HFFc6 (cell line): ENCODE measurements around the gene SDK2. TPM values are rescaled to one million over a fixed set of nuclear protein-coding genes. Genes with fewer than 3 reads are reported as not detected.

Experiments
- DNase-seq: peaks from one replicate; pipeline ENCODE4 v3.0.0-alpha.2; 2018
- H3K27ac Mint-ChIP-seq: 2 replicates; pipeline ENCODE4 v1.8.0; 2020; ENCODE audit warnings: mild to moderate bottlenecking, mixed read lengths
- H3K27me3 Mint-ChIP-seq: 2 replicates; pipeline ENCODE4 v1.8.0; 2021; ENCODE audit warnings: mild to moderate bottlenecking, moderate library complexity, mixed read lengths; ENCODE audit not compliant: insufficient read depth
- H3K36me3 Mint-ChIP-seq: 2 replicates; pipeline ENCODE4 v1.8.0; 2021; ENCODE audit warnings: low read depth, mixed read lengths
- H3K4me1 Mint-ChIP-seq: 2 replicates; pipeline ENCODE4 v1.8.0; 2020; ENCODE audit warnings: low read depth, mixed read lengths
- H3K4me3 Mint-ChIP-seq: 2 replicates; pipeline ENCODE4 v1.8.0; 2020; ENCODE audit warnings: mild to moderate bottlenecking, moderate library complexity, mixed read lengths
- H3K9me3 Mint-ChIP-seq: 2 replicates; pipeline ENCODE4 v1.8.0; 2020; ENCODE audit warnings: mild to moderate bottlenecking, mixed read lengths
- CTCF ChIP-seq: fragments of 200-600 bp; sonication (generic); IDR thresholded peaks from 2 replicates; pipeline ENCODE4 v1.5.0; 2021; ENCODE audit warnings: antibody characterized with exemption, mild to moderate bottlenecking
- total RNA-seq, 6 experiments: library from RNA; stranded (reverse); fragmentation: NEBNext Ultra II Directional; extraction: Animal tissue kit (Norgen Biotek cat#: 25700); gene quantifications; 2 replicates in 1 of 6; 3 replicates in 5 of 6; pipeline ENCODE4 v1.2.3, GENCODE V29; 2021

The SDK2 gene
- total RNA-seq, 6 experiments from 2014 or later: 0.03 TPM; not detected in 4

- Mint-ChIP-seq H3K36me3 (peaks cover 6% of the 10 kb centered on the region), H3K9me3 (peaks cover 76% of the 10 kb centered on the region), H3K4me3 (no peak overlapping the region), H3K27ac (no peak overlapping the region), H3K4me1 (no peaks in the 10 kb centered on the region), H3K27me3 (no peaks in the 10 kb centered on the region; the same call in none of the 2 replicates)
- DNase-seq: no peak
- TF ChIP-seq CTCF: no peak
These were observed 143.7 kb downstream of the SDK2 start for GRCh38 chr17:73500414-73500999.

GRCh38 chr17:73498886-73499554 is 145.2 kb downstream of the SDK2 start:
- Mint-ChIP-seq H3K9me3 (peaks cover 76% of the 10 kb centered on the region), H3K27me3 (no peaks in the 10 kb centered on the region; the same call in none of the 2 replicates), H3K4me3 (no peak overlapping the region), H3K27ac (no peak overlapping the region), H3K4me1 (no peaks in the 10 kb centered on the region), H3K36me3 (peaks cover 6% of the 10 kb centered on the region)
- no peak for DNase-seq
- TF ChIP-seq CTCF: no peak

- no peaks in the 10 kb centered on the region for H3K4me1 Mint-ChIP-seq
- no peak for TF ChIP-seq CTCF
- peaks cover 8% of the 10 kb centered on the region for H3K36me3 Mint-ChIP-seq
- DNase-seq: no peak
- H3K27ac Mint-ChIP-seq: no peak overlapping the region
- H3K27me3 Mint-ChIP-seq: no peaks in the 10 kb centered on the region; the same call in none of the 2 replicates
- peaks cover 75% of the 10 kb centered on the region for H3K9me3 Mint-ChIP-seq
- H3K4me3 Mint-ChIP-seq: no peak overlapping the region
These were observed 146.1 kb downstream of the SDK2 start for GRCh38 chr17:73498176-73498575.

- no peak overlapping the region for H3K27ac Mint-ChIP-seq
- no peaks in the 10 kb centered on the region for H3K4me1 Mint-ChIP-seq
- peaks cover 77% of the 10 kb centered on the region for H3K9me3 Mint-ChIP-seq
- H3K27me3 Mint-ChIP-seq: no peaks in the 10 kb centered on the region; the same call in none of the 2 replicates
- no peak overlapping the region for H3K4me3 Mint-ChIP-seq
- H3K36me3 Mint-ChIP-seq: peaks cover 10% of the 10 kb centered on the region
- TF ChIP-seq CTCF: no peak
- no peak for DNase-seq
These were observed 146.5 kb downstream of the SDK2 start for GRCh38 chr17:73497721-73498120.

GRCh38 chr17:73496232-73496631 is 148.0 kb downstream of the SDK2 start:
- peaks cover 10% of the 10 kb centered on the region for H3K36me3 Mint-ChIP-seq
- peaks cover 76% of the 10 kb centered on the region for H3K9me3 Mint-ChIP-seq
- H3K4me3 Mint-ChIP-seq: no peak overlapping the region
- H3K27ac Mint-ChIP-seq: no peak overlapping the region
- no peaks in the 10 kb centered on the region; the same call in none of the 2 replicates for H3K27me3 Mint-ChIP-seq
- DNase-seq: no peak
- no peaks in the 10 kb centered on the region for H3K4me1 Mint-ChIP-seq
- no peak for TF ChIP-seq CTCF
